Measurements from ENCODE around the gene SFXN5. TPM values are rescaled to one million over a fixed set of nuclear protein-coding genes. Genes with fewer than 3 reads are reported as not detected.

Gene SFXN5
- polyA plus RNA-seq, 1 donor from 2014 or later, result 5.8 TPM

DNA sequence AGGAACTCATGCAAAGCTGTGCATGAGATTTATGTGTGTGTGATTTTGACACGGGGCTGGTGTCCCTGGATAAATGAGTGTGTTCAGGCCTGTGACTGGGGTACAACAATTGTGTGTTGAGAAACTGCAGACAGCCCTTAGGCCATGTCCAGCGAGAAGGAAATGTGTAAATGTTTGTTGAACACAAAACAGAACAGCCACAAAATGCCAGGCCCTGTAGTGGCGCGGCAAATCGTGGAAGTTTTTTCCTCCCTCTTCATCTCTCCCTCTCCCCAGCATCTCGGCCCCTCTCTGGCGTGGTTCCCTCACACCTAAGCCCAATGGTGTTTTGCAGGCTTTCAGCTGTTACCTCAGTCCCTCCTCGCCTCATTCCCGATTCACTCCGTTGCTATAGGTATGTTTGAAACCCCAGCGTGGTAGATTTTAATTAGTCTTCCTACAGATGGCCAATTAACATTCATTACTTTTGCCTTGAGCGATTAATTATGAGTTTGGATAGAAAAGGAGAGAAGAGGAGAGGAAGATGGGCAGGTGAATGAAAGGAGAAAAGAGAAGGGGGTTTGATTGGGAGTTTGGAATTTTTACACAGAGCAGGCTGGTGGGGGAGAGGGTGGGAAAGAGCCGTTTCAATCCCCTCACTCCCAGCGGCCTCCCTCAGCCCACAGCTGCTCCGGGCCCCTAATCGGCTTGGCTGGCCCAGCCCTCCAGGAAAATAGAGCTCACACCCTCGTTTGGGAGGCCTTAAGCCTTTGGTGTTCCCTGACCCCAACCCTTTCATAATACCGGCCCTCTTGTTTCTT, 173.5 kb downstream of the SFXN5 start:
- H3K4me2 ChIP-seq (ENCODE audit: low read length), result no peak overlapping the region
- H3K9ac ChIP-seq (ENCODE audit: low read length), result no peak overlapping the region
- no peaks in the 10 kb centered on the region for H3K27me3 ChIP-seq (ENCODE audit: insufficient read depth, low read depth, low read length)
- no peaks in the 10 kb centered on the region for H3F3A ChIP-seq (ENCODE audit: insufficient read depth, low read length, poor library complexity, severe bottlenecking)
- no peaks in the 10 kb centered on the region for H4K20me1 ChIP-seq (ENCODE audit: insufficient read depth)
- no peaks in the 10 kb centered on the region for H3K9me3 ChIP-seq (ENCODE audit: low read length)
- no peak overlapping the region for H3K4me3 ChIP-seq (ENCODE audit: low read length)
- no peak overlapping the region for H2AFZ ChIP-seq (ENCODE audit: low read depth, low read length)
- H3K36me3 ChIP-seq (ENCODE audit: insufficient read depth, low read length), result no peaks in the 10 kb centered on the region
- H3K79me2 ChIP-seq (replicated peaks; ENCODE audit: insufficient read depth, low read length), result no peaks in the 10 kb centered on the region
- no peaks in the 10 kb centered on the region for H3K9me2 ChIP-seq (ENCODE audit: insufficient read depth, low read length)
- no peak for TF ChIP-seq SMC3 (conservative IDR thresholded peaks at IDR 0.05; ENCODE audit: poor library complexity)
- no peak for TF ChIP-seq MXI1 (conservative IDR thresholded peaks at IDR 0.05; ENCODE audit: poor library complexity, severe bottlenecking)
- no peak for TF ChIP-seq REST (IDR thresholded peaks at IDR 0.05; ENCODE audit: borderline replicate concordance)
- TF ChIP-seq RAD21 (conservative IDR thresholded peaks at IDR 0.05), result no peak
- TF ChIP-seq, protein P1, sequence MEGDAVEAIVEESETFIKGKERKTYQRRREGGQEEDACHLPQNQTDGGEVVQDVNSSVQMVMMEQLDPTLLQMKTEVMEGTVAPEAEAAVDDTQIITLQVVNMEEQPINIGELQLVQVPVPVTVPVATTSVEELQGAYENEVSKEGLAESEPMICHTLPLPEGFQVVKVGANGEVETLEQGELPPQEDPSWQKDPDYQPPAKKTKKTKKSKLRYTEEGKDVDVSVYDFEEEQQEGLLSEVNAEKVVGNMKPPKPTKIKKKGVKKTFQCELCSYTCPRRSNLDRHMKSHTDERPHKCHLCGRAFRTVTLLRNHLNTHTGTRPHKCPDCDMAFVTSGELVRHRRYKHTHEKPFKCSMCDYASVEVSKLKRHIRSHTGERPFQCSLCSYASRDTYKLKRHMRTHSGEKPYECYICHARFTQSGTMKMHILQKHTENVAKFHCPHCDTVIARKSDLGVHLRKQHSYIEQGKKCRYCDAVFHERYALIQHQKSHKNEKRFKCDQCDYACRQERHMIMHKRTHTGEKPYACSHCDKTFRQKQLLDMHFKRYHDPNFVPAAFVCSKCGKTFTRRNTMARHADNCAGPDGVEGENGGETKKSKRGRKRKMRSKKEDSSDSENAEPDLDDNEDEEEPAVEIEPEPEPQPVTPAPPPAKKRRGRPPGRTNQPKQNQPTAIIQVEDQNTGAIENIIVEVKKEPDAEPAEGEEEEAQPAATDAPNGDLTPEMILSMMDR (IDR thresholded peaks at IDR 0.05; ENCODE audit: poor library complexity, severe bottlenecking), result no peak
- no peak for TF ChIP-seq EZH2 (IDR thresholded peaks at IDR 0.05; ENCODE audit: borderline replicate concordance, insufficient read depth, low read length, poor library complexity, severe bottlenecking)
- no peak for TF ChIP-seq POLR2AphosphoS5 (IDR thresholded peaks at IDR 0.05)
- TF ChIP-seq EP300 (conservative IDR thresholded peaks at IDR 0.05; ENCODE audit: poor library complexity, severe bottlenecking), result no peak
- no peak for TF ChIP-seq TAF1 (IDR thresholded peaks at IDR 0.05; ENCODE audit: low read depth)
- H3K27ac ChIP-seq (ENCODE audit: low read length), result no peak overlapping the region

DNA sequence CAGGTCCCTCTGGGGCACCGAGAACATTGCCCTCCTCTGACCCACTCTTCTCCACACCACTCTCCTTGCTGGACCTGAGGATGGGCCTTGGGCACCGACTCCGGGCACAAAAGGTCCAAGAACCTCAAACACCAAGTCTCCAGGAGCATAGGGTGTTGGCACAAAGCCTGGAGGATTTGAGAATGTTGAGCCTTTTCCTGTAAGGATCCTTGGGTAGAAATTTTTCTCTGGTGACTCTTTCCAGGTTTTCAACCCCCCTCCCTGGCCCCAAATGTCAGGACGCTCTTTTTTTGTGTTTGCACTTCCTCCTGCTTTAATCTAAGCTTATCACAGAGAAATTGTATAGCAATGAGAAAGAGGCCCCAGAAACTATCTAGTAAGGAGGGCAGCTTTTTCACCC, 175.1 kb downstream of the SFXN5 start:
- Histone ChIP-seq H3F3A (ENCODE audit: insufficient read depth, low read length, poor library complexity, severe bottlenecking) (no peaks in the 10 kb centered on the region), H2AFZ (ENCODE audit: low read depth, low read length) (no peak overlapping the region), H3K9me2 (ENCODE audit: insufficient read depth, low read length) (no peaks in the 10 kb centered on the region), H3K4me3 (ENCODE audit: low read length) (no peak overlapping the region), H3K27me3 (ENCODE audit: insufficient read depth, low read depth, low read length) (no peaks in the 10 kb centered on the region), H4K20me1 (ENCODE audit: insufficient read depth) (no peaks in the 10 kb centered on the region), H3K27ac (ENCODE audit: low read length) (no peak overlapping the region), H3K4me2 (ENCODE audit: low read length) (no peak overlapping the region), H3K9me3 (ENCODE audit: low read length) (no peaks in the 10 kb centered on the region), H3K79me2 (replicated peaks; ENCODE audit: insufficient read depth, low read length) (no peaks in the 10 kb centered on the region), H3K36me3 (ENCODE audit: insufficient read depth, low read length) (no peaks in the 10 kb centered on the region), H3K9ac (ENCODE audit: low read length) (no peak overlapping the region)
- TF ChIP-seq TAF1 (IDR thresholded peaks at IDR 0.05; ENCODE audit: low read depth), result no peak
- no peak for TF ChIP-seq REST (IDR thresholded peaks at IDR 0.05; ENCODE audit: borderline replicate concordance)
- TF ChIP-seq, protein P1 (IDR thresholded peaks at IDR 0.05; ENCODE audit: poor library complexity, severe bottlenecking), result no peak
- no peak for TF ChIP-seq SMC3 (conservative IDR thresholded peaks at IDR 0.05; ENCODE audit: poor library complexity)
- no peak for TF ChIP-seq POLR2AphosphoS5 (IDR thresholded peaks at IDR 0.05)
- TF ChIP-seq RAD21 (conservative IDR thresholded peaks at IDR 0.05), result no peak
- TF ChIP-seq EP300 (conservative IDR thresholded peaks at IDR 0.05; ENCODE audit: poor library complexity, severe bottlenecking), result no peak
- no peak for TF ChIP-seq MXI1 (conservative IDR thresholded peaks at IDR 0.05; ENCODE audit: poor library complexity, severe bottlenecking)
- no peak for TF ChIP-seq EZH2 (IDR thresholded peaks at IDR 0.05; ENCODE audit: borderline replicate concordance, insufficient read depth, low read length, poor library complexity, severe bottlenecking)

Data from neural cell (in vitro differentiated cells).